RWPE1 (cell line): ENCODE data around the gene CD84.

Experiments
- CTCF ChIA-PET: fragments of 350-600 bp; sonication (Branson Sonifier 250); formaldehyde crosslinking; extraction: SDS; loops from one replicate; lab custom pipeline; 2021; lab: Yijun Ruan, JAX
- POLR2A ChIA-PET: fragments of 400-600 bp; formaldehyde crosslinking; extraction: SDS; loops from one replicate; lab custom pipeline; 2020; ENCODE audit warnings: antibody characterized with exemption; ENCODE audit not compliant: low non-redundant PET; lab: Yijun Ruan, JAX
- DNase-seq: peaks from one replicate; pipeline ENCODE4 v3.0.0; 2012; ENCODE audit warnings: low spot score
- H3K27ac ChIP-seq: fragments of 450-650 bp; 2 replicates; pipeline ENCODE4 v1.5.1; 2017
- CTCF ChIP-seq: fragments of 450-650 bp; conservative IDR thresholded peaks from 2 replicates; pipeline ENCODE4 v1.5.1; 2017; ENCODE audit warnings: low read depth, mild to moderate bottlenecking

Gene CD84

GRCh38 chr1:160610569-160611242 lies 31.4 kb upstream of the CD84 start:
- no peak for DNase-seq
- ChIA-PET CTCF (interaction anchor here (1.3 kb wide), 1 partner anchor 182 kb away, joined by 7 read pairs; no protein-coding TSS in a partner anchor), POLR2A (no interaction called here)
- no peak for TF ChIP-seq CTCF
- no peak overlapping the region for H3K27ac ChIP-seq

DNA sequence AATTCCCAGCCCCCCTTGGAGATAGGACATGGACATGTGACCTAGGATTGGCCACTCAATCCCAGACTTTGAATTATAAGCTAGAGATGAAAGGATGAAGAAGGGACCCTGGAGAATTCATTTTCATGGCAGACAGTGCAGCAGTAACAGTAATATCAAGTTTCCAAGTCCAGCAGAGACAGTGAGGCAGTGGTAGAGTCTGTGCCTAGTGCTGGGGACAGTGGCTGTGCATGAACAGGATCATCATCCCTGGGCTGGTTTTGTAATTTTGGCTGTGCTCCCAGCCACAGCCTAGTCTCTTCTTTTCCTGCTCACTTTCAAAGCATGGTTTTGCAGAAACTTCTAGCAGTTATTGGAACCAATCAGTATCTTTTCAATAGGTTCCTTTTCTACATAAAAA lies 29.6 kb upstream of the CD84 start:
- H3K27ac ChIP-seq, result no peak overlapping the region
- ChIA-PET CTCF (interaction anchor here (0.6 to 1.3 kb wide), 2 partner anchors 180 to 231 kb away, joined by 3 to 7 read pairs; no protein-coding TSS in a partner anchor), POLR2A (no interaction called here)
- DNase-seq, result no peak
- no peak for TF ChIP-seq CTCF

DNA sequence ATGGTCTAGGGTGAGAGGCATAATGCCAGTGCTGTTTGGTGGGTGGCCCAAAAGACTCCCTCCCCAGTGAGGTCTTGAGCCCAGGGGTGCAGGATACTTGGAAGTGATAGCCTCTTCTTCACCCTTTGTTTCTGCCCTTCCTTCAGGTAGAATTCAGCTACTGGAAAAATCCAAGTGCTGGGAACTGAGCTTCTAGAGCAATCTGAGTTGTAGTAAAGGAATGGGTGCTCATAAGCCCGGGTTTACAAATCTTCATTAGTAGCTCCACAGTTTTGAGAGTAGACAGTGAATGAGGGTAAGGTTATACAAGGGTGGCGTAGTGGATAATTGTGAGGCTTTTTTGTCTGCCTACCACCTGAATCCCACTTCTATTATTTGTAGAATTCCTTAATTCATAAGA lies 29.2 kb upstream of the CD84 start:
- ChIA-PET POLR2A (no interaction called here), CTCF (interaction anchor here (0.7 kb wide), 1 partner anchor 180 kb away, joined by 5 read pairs; no protein-coding TSS in a partner anchor)
- no peak for TF ChIP-seq CTCF
- no peak overlapping the region for H3K27ac ChIP-seq
- no peak for DNase-seq

GRCh38 chr1:160608057-160608456 lies 28.8 kb upstream of the CD84 start:
- POLR2A ChIA-PET, result no interaction called here

DNA sequence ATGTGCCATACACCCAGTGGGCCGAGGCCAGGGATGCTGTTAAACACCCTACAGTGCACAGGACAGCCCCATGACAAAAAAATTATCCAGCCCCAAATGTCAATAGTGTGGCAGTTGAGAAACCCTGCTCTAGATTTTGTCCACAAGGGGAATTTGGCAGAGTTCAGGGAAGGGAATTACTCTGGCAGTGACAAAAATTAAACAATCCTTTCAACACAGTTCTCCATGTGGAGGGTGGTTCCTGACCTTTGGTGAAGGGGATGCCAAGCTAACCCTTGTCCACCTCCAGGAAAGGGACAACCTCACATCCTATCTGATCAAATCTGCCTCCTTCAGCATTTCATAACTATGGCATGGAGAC lies 28.4 kb upstream of the CD84 start:
- POLR2A ChIA-PET, result no interaction called here
- no peak for DNase-seq
- CTCF ChIA-PET, result interaction anchor here (1.1 to 1.4 kb wide), 2 partner anchors 68 to 179 kb away, joined by 3 to 9 read pairs; no protein-coding TSS in a partner anchor
- no peak for TF ChIP-seq CTCF
- no peak overlapping the region for H3K27ac ChIP-seq

More at GRCh38 chr1:160608057-160608456, 28.8 kb upstream of the CD84 start:
- DNase-seq, result no peak
- CTCF ChIA-PET, result interaction anchor here (0.7 kb wide), 1 partner anchor 179 kb away, joined by 5 read pairs; no protein-coding TSS in a partner anchor
- no peak for TF ChIP-seq CTCF
- H3K27ac ChIP-seq, result no peak overlapping the region

DNA sequence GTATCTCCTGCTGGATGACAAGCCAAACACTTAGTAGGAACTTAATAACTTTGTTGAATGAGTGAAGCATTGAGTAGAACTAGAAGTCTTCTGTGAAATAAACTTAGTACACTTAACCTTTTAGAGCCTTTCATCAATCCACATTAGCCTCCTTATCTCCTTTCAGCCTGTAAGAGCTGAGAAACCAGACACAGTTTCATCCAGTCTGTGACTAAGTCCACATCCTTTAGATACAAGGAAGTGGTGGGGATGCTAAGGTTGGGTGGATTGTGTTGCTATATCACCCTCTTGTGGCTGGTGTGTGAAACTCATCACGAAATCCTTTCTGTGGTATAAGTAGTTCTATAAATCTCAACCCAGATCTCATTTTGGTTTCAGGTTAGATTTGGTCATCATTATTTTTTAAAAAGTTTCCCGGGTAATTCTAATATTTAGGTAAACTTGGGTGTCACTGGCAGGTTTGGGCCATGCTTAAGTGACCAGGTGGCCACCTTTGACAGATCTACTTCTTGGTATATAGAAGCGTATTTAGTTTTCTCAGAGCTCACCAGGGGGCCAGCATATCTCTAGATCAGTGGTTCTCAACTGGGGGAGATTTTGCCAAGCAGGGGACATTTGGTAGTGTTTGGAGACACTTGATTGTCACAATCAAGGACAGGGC lies 27.8 kb upstream of the CD84 start:
- peak; percentile 72 for DNase-seq
- no peak overlapping the region for H3K27ac ChIP-seq
- peak; percentile 60 for TF ChIP-seq CTCF
- ChIA-PET POLR2A (no interaction called here), CTCF (interaction anchor here (1.0 to 1.4 kb wide), 3 partner anchors 68 to 179 kb away, joined by 3 to 9 read pairs (median 3); no protein-coding TSS in a partner anchor)
